Measurements from ENCODE around the gene PCDH8. TPM values are rescaled to one million over a fixed set of nuclear protein-coding genes. Genes with fewer than 3 reads are reported as not detected.

Gene PCDH8

GRCh38 chr13:52797176-52797575 is 51.3 kb downstream of the PCDH8 start:
- H4K8ac ChIP-seq (ENCODE audit: low read depth, low read length), result no peak overlapping the region
- no peaks in the 10 kb centered on the region for H3K79me2 ChIP-seq (ENCODE audit: control insufficient read depth, insufficient read depth, low read length)
- no peak overlapping the region for H3K27ac ChIP-seq (ENCODE audit: low read depth, low read length)
- WGBS (ENCODE audit: extremely low coverage, insufficient coverage, low lambda C conversion rate), result no CpG with 5 or more reads among the region's 2 CpGs
- no peaks in the 10 kb centered on the region for H3K4me1 ChIP-seq (ENCODE audit: control insufficient read depth, low read depth, low read length)
- no peak overlapping the region for H2BK120ac ChIP-seq (ENCODE audit: low read depth, low read length)
- no peak overlapping the region for H2AK5ac ChIP-seq (ENCODE audit: low read length)
- H3K79me1 ChIP-seq (ENCODE audit: low read length), result no peaks in the 10 kb centered on the region
- H2BK5ac ChIP-seq (ENCODE audit: low read length), result no peak overlapping the region
- no peak overlapping the region for H3K4me2 ChIP-seq (ENCODE audit: low read length)
- H4K5ac ChIP-seq (ENCODE audit: low read length), result no peak overlapping the region
- DNase-seq, result no peak
- H3K27me3 ChIP-seq (ENCODE audit: insufficient read depth, low read length, poor library complexity), result no peaks in the 10 kb centered on the region
- H3K23ac ChIP-seq (ENCODE audit: low read length), result no peak overlapping the region
- no peak overlapping the region for H2BK15ac ChIP-seq (replicated peaks; ENCODE audit: low read depth)
- H3K4me3 ChIP-seq (ENCODE audit: low read length), result no peak overlapping the region
- no peak overlapping the region for H3K18ac ChIP-seq (ENCODE audit: low read length)
- no peak overlapping the region for H3K56ac ChIP-seq (ENCODE audit: low read length)
- no peak overlapping the region for H3K9ac ChIP-seq (ENCODE audit: low read length)
- no peaks in the 10 kb centered on the region for H3K36me3 ChIP-seq (ENCODE audit: control insufficient read depth, insufficient read depth, low read length)
- H3K4ac ChIP-seq (ENCODE audit: low read depth, low read length), result no peak overlapping the region

- no peak overlapping the region for H3K23ac ChIP-seq (ENCODE audit: low read length)
- H3K4ac ChIP-seq (ENCODE audit: low read depth, low read length), result no peak overlapping the region
- H3K4me1 ChIP-seq (ENCODE audit: control insufficient read depth, low read depth, low read length), result no peaks in the 10 kb centered on the region
- H3K27me3 ChIP-seq (ENCODE audit: insufficient read depth, low read length, poor library complexity), result no peaks in the 10 kb centered on the region
- no peak overlapping the region for H2BK5ac ChIP-seq (ENCODE audit: low read length)
- no peak overlapping the region for H2BK120ac ChIP-seq (ENCODE audit: low read depth, low read length)
- H3K18ac ChIP-seq (ENCODE audit: low read length), result no peak overlapping the region
- no CpG with 5 or more reads among the region's 7 CpGs for WGBS (ENCODE audit: extremely low coverage, insufficient coverage, low lambda C conversion rate)
- H3K79me1 ChIP-seq (ENCODE audit: low read length), result no peaks in the 10 kb centered on the region
- DNase-seq, result no peak
- H3K27ac ChIP-seq (ENCODE audit: low read depth, low read length), result no peak overlapping the region
- no peak overlapping the region for H3K56ac ChIP-seq (ENCODE audit: low read length)
- no peak overlapping the region for H3K9ac ChIP-seq (ENCODE audit: low read length)
- H4K5ac ChIP-seq (ENCODE audit: low read length), result no peak overlapping the region
- H3K79me2 ChIP-seq (ENCODE audit: control insufficient read depth, insufficient read depth, low read length), result no peaks in the 10 kb centered on the region
- H3K4me2 ChIP-seq (ENCODE audit: low read length), result no peak overlapping the region
- no peak overlapping the region for H2BK15ac ChIP-seq (replicated peaks; ENCODE audit: low read depth)
- no peaks in the 10 kb centered on the region for H3K36me3 ChIP-seq (ENCODE audit: control insufficient read depth, insufficient read depth, low read length)
- H3K4me3 ChIP-seq (ENCODE audit: low read length), result no peak overlapping the region
- H4K8ac ChIP-seq (ENCODE audit: low read depth, low read length), result no peak overlapping the region
- H2AK5ac ChIP-seq (ENCODE audit: low read length), result no peak overlapping the region
These were observed 53.9 kb downstream of the PCDH8 start for GRCh38 chr13:52794589-52794988.

- Histone ChIP-seq H3K4me1 (ENCODE audit: control insufficient read depth, low read depth, low read length) (no peaks in the 10 kb centered on the region), H3K27ac (ENCODE audit: low read depth, low read length) (no peak overlapping the region), H3K4me3 (ENCODE audit: low read length) (no peak overlapping the region), H2BK15ac (replicated peaks; ENCODE audit: low read depth) (no peak overlapping the region), H3K4me2 (ENCODE audit: low read length) (no peak overlapping the region), H4K8ac (ENCODE audit: low read depth, low read length) (no peak overlapping the region), H2BK120ac (ENCODE audit: low read depth, low read length) (no peak overlapping the region), H3K56ac (ENCODE audit: low read length) (no peak overlapping the region), H4K5ac (ENCODE audit: low read length) (no peak overlapping the region), H3K79me1 (ENCODE audit: low read length) (no peaks in the 10 kb centered on the region), H3K79me2 (ENCODE audit: control insufficient read depth, insufficient read depth, low read length) (no peaks in the 10 kb centered on the region), H3K9ac (ENCODE audit: low read length) (no peak overlapping the region), H3K27me3 (ENCODE audit: insufficient read depth, low read length, poor library complexity) (no peaks in the 10 kb centered on the region), H3K36me3 (ENCODE audit: control insufficient read depth, insufficient read depth, low read length) (no peaks in the 10 kb centered on the region), H3K4ac (ENCODE audit: low read depth, low read length) (no peak overlapping the region), H2BK5ac (ENCODE audit: low read length) (no peak overlapping the region), H2AK5ac (ENCODE audit: low read length) (no peak overlapping the region), H3K23ac (ENCODE audit: low read length) (no peak overlapping the region), H3K18ac (ENCODE audit: low read length) (no peak overlapping the region)
- no CpG with 5 or more reads among the region's 7 CpGs for WGBS (ENCODE audit: extremely low coverage, insufficient coverage, low lambda C conversion rate)
- DNase-seq, result no peak
These were observed 54.9 kb downstream of the PCDH8 start for GRCh38 chr13:52793515-52794061.

Small RNA genes within 50 kb of the gene (small RNA-seq; reads per million reads assigned to genes)
- gene MIR759 (ENCODE audit: insufficient read depth), result not detected
